H1 (cell line): ENCODE measurements around the gene RASGRP3. TPM values are rescaled to one million over a fixed set of nuclear protein-coding genes. Genes with fewer than 3 reads are reported as not detected.

ENCODE experiments used
- BRCA1 ChIP-seq: IDR thresholded peaks from 2 replicates; pipeline ENCODE4 v1.6.1; 2012; ENCODE audit warnings: low read depth, low read length, improper control_type of control experiment
- CEBPB ChIP-seq: IDR thresholded peaks from 2 replicates; pipeline ENCODE4 v1.6.1; 2012; ENCODE audit warnings: low read depth, low read length
- EP300 ChIP-seq, 2 experiments: IDR thresholded peaks; 1 replicate in 1 of 2; 2 replicates in 1 of 2; pipeline ENCODE4 v1.6.1; 2011 to 2012; ENCODE audit warnings: low read depth in 2 of 2, low read length in 2 of 2, mild to moderate bottlenecking in 2 of 2, borderline replicate concordance in 1 of 2, inconsistent platforms in 1 of 2, moderate library complexity in 1 of 2
- MAFK ChIP-seq: IDR thresholded peaks from 2 replicates; pipeline ENCODE4 v1.6.1; 2012; ENCODE audit warnings: low read depth, mild to moderate bottlenecking, improper control_type of control experiment, low read length
- MAX ChIP-seq: IDR thresholded peaks from 2 replicates; pipeline ENCODE4 v1.6.1; 2012; ENCODE audit warnings: inconsistent platforms
- POU5F1 ChIP-seq: IDR thresholded peaks from 2 replicates; pipeline ENCODE4 v1.6.1; 2011; ENCODE audit warnings: low read depth, mild to moderate bottlenecking, low read length, moderate library complexity
- SAP30 ChIP-seq: fragments of 300-600 bp; sonication (generic); IDR thresholded peaks from 2 replicates; pipeline ENCODE4 v1.7.1; 2012; ENCODE audit warnings: low read length, moderate library complexity, mild to moderate bottlenecking, inconsistent platforms; ENCODE audit not compliant: insufficient read depth, insufficient replicate concordance
- SIX5 ChIP-seq: IDR thresholded peaks from 2 replicates; pipeline ENCODE4 v1.6.1; 2011; ENCODE audit warnings: mild to moderate bottlenecking, low read depth, low read length
- SRF ChIP-seq: IDR thresholded peaks from 2 replicates; pipeline ENCODE4 v1.6.1; 2011; ENCODE audit warnings: mild to moderate bottlenecking, low read depth, low read length, moderate library complexity
- polyA plus RNA-seq, 7 experiments: library from polyadenylated mRNA; depleted of rRNA in 3 of 7; stranded (reverse) in 5 of 7; unstranded in 2 of 7; fragments of >200 nt in 5 of 7; fragments of 200-250 nt in 2 of 7; gene quantifications; 1 replicate in 5 of 7; 2 replicates in 1 of 7; 4 replicates in 1 of 7; pipeline versions ENCODE4 v1.2.1 to v1.2.3, GENCODE V29; 2011 to 2013; ENCODE audit warnings: missing spikeins in 2 of 7, mixed read lengths in 2 of 7
- total RNA-seq: library from RNA; stranded (reverse); fragmentation: NEBNext Ultra II Directional; extraction: Animal tissue kit (Norgen Biotek cat#: 25700); gene quantifications from 2 replicates; pipeline ENCODE4 v1.2.1, GENCODE V29; 2021

RASGRP3 gene
- total and polyA plus RNA-seq, 2 of the 8 experiments (the other 6 are each of a cell fraction or from before 2014, with no cell fraction given), result 0.06 TPM; not detected in 1

- TF ChIP-seq EP300 (IDR thresholded peaks at IDR 0.05; ENCODE audit: borderline replicate concordance in 1 of 2, low read depth in 2 of 2, low read length in 2 of 2), result peak in 1 of 2 experiments; percentile 48; a peak in 1 of 3 replicates
- no peak for TF ChIP-seq SAP30
- no peak for TF ChIP-seq CEBPB
- no peak for TF ChIP-seq SIX5
- no peak for TF ChIP-seq SRF
- no peak for TF ChIP-seq MAFK
- TF ChIP-seq BRCA1, result no peak
- TF ChIP-seq POU5F1, result peak; percentile 71; the same call in 1 of the 2 replicates
- no peak for TF ChIP-seq MAX
These were observed 127.0 kb downstream of the RASGRP3 start (continued) for GRCh38 chr2:33603416-33603815.
